ENCODE results near the gene L3MBTL3.

Gene L3MBTL3

DNA sequence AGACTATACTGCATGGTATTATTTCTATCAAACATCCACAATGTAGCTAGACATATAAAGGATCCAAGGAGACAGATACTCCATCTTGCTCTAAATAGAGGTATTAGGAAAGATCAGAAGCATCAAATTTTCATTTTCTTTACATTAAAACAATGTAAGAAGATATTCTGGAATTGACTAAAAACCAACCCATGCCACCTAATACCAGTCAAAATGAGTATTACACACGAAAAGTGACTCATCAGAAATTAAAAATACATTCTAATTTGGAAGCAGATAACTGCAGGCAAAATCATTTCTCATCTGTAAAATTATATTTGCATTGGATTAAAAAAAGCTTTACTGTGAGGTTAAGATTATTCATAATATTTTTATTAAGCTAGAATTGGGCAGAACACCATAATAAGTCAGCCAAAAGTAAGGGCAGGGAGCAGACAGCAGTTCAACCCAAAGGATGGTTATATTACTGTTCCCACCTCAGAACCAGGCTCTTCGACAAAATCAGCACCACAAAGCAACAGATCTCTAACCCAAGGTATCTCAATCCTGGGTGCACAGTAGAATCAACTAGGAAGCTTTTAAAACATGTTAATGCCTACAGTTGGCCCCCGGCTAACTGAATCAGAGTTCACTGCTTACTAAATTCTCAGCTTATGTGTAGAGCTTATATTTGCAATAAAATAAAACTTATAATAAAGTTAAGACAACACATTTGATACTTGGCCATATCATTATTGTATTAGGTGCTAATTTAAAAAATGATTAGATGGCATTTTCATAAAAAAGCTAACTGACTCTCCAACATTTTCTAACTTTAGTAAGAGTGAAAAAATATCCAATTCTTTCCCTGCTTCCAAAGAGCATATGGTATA is 169.2 kb downstream of the L3MBTL3 start:
- DNase-seq: no peak

DNA sequence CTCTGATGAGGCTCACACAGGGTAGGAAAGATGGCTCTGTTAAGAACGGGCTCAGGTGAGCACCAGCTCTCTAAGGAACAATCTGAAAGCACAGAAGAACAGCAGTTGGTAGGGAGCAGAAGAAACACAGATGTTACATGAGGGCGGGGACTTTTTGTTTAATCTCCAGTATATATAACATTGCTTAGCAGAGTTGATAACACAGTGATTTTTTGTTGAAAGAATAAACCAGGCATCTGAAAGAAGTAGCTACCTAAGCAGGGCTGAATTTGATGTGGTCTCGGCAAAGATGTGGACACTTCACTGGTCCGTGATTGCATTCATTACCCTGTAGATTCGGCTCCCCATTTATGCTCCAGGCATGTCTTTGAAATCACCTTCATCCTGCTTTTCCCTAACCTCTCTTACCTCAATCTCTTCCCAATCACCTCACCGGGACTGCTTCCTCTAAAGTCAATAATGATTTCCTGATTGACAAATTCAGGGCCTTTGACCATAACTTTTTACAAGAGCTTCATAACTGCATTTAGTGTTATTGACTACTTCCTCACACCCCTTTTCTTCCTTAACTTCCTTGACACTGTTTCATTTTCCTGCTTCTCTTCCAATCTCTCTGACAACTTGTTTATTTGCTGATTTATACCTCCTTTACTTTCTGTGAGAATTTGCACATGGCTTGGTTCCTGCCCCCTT is 170.0 kb downstream of the L3MBTL3 start:
- no peak for DNase-seq

- DNase-seq: peak; percentile 58
Measured at GRCh38 chr6:130189531-130190397, 171.4 kb downstream of the L3MBTL3 start.

Data from left hindlimb (tissue), 1 donor.